Mammary epithelial cell (primary cell): Measurements from ENCODE around the gene JAK1.

Experiments
- EZH2 ChIP-seq: IDR thresholded peaks from 2 replicates; pipeline ENCODE4 v1.6.1; 2012; ENCODE audit warnings: low read length, inconsistent platforms, borderline replicate concordance
- TF ChIP-seq, protein P1 (sequence below), 2 donors: IDR thresholded peaks in 1 of 2; conservative IDR thresholded peaks in 1 of 2; 2 replicates each; pipeline ENCODE4 v1.5.1; 2011 to 2012; ENCODE audit warnings: inconsistent platforms in 2 of 2, low read length in 2 of 2, mild to moderate bottlenecking in 2 of 2, control low read depth in 1 of 2, low read depth in 1 of 2; ENCODE audit not compliant: insufficient read depth in 1 of 2; ENCODE audit errors: extremely low read depth in 1 of 2

DNA sequence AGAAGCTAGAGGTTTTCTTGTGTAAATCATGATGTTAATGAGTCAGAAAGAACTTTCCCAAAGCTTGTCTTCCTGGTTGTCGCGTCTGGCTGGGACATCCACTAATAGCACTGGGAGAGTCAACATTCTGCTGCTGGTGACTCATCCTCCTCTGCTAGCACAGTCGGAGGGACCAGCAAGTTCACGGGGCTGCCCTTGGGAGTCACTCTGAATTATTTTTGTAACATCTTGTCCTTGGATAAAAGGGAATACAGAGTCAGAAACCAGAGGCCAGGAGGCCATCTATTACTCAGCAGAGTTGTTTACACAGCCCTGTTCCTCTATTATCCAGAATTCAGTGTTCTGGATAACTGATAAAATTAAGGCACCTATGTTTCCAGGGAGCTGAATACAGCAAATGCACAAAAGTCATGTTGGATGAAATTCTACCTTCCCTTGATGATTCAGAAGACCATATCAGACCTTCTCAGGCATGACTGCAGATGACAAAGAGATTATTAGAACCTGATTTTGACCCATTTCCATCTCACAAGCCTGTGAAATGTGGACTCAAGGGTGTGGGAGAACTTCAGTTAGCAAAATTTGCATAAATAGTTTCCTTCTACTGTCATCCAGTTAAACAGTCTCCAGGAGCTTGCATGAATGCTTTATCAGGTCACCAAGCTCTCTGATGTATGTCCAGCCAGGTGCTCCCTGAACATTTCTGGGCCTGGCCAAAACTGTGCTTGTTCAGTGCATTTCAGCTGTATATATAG lies 68.1 kb downstream of the JAK1 start:
- TF ChIP-seq, protein P1, sequence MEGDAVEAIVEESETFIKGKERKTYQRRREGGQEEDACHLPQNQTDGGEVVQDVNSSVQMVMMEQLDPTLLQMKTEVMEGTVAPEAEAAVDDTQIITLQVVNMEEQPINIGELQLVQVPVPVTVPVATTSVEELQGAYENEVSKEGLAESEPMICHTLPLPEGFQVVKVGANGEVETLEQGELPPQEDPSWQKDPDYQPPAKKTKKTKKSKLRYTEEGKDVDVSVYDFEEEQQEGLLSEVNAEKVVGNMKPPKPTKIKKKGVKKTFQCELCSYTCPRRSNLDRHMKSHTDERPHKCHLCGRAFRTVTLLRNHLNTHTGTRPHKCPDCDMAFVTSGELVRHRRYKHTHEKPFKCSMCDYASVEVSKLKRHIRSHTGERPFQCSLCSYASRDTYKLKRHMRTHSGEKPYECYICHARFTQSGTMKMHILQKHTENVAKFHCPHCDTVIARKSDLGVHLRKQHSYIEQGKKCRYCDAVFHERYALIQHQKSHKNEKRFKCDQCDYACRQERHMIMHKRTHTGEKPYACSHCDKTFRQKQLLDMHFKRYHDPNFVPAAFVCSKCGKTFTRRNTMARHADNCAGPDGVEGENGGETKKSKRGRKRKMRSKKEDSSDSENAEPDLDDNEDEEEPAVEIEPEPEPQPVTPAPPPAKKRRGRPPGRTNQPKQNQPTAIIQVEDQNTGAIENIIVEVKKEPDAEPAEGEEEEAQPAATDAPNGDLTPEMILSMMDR (conservative IDR thresholded peaks at IDR 0.05 in 1 of 2, IDR thresholded peaks at IDR 0.05 in 1 of 2; ENCODE audit: extremely low read depth in 1 of 2, insufficient read depth in 1 of 2, low read depth in 1 of 2, low read length in 2 of 2), result no peak
- TF ChIP-seq EZH2, result no peak
